HG03103 (cell line): Measurements from ENCODE around the gene FSCN2.
"Not testable (repeated sequence)": the region's sequence is repeated elsewhere in the genome, so short reads cannot be mapped to it uniquely, and the experiment has no call there.

ENCODE experiments used
- ATAC-seq: cut with Tn5 transposase; IDR thresholded peaks from one replicate; pipeline ENCODE4 v1.9.1; 2021; ENCODE audit warnings: low read depth; ENCODE audit not compliant: unreplicated experiment

The FSCN2 gene

GRCh38 chr17:81524039-81524864, 3.9 kb upstream of the FSCN2 start:
- no peak for ATAC-seq

- ATAC-seq, result no peak
Observed at GRCh38 chr17:81524865-81525159, 3.4 kb upstream of the FSCN2 start.

- ATAC-seq, result no peak
Observed at GRCh38 chr17:81526662-81527571, 1.3 kb upstream of the FSCN2 start.

- no peak for ATAC-seq
Observed at GRCh38 chr17:81528384-81528650, 140 bp downstream of the FSCN2 start.

GRCh38 chr17:81528651-81529436, 667 bp downstream of the FSCN2 start:
- ATAC-seq, result no peak

- no peak for ATAC-seq
Observed at GRCh38 chr17:81529437-81529803, 1.2 kb downstream of the FSCN2 start.

GRCh38 chr17:81531013-81531412, 2.8 kb downstream of the FSCN2 start:
- not testable (repeated sequence) for ATAC-seq

- not testable (repeated sequence) for ATAC-seq
Observed at GRCh38 chr17:81531998-81532404, 3.8 kb downstream of the FSCN2 start.

GRCh38 chr17:81532490-81533287, 4.5 kb downstream of the FSCN2 start:
- ATAC-seq, result no peak

GRCh38 chr17:81533339-81534141, 5.4 kb downstream of the FSCN2 start:
- no peak for ATAC-seq

- no peak for ATAC-seq
Observed at GRCh38 chr17:81534157-81535006, 6.2 kb downstream of the FSCN2 start.

- no peak for ATAC-seq
Observed at GRCh38 chr17:81535007-81535328, 6.8 kb downstream of the FSCN2 start.

- no peak for ATAC-seq
Observed at GRCh38 chr17:81535480-81536298, 7.5 kb downstream of the FSCN2 start.

- no peak for ATAC-seq
Observed at GRCh38 chr17:81536299-81537290, 8.4 kb downstream of the FSCN2 start.

- ATAC-seq, result no peak
Observed at GRCh38 chr17:81537343-81537855, 9.2 kb downstream of the FSCN2 start.

GRCh38 chr17:81537856-81538555, 9.8 kb downstream of the FSCN2 start:
- ATAC-seq, result no peak
